Ovary (tissue), 3 donors: ENCODE results near the gene MAPK6.

Experiments
- CTCF ChIP-seq, 3 donors: fragments of 450-650 bp in 2 of 3; fragments of 200-600 bp in 1 of 3; IDR thresholded peaks; one replicate each; pipeline versions ENCODE4 v1.5.1 to v1.8.0; 2016 to 2022; ENCODE audit warnings: antibody characterized with exemption in 3 of 3, mild to moderate bottlenecking in 1 of 3
- EP300 ChIP-seq: sonication (generic); formaldehyde crosslinking; IDR thresholded peaks from one replicate; pipeline ENCODE4 v1.6.1; 2017; ENCODE audit warnings: antibody characterized with exemption
- POLR2A ChIP-seq: fragments of 450-650 bp; IDR thresholded peaks from one replicate; pipeline ENCODE4 v1.6.1; 2017; ENCODE audit warnings: antibody characterized with exemption, mild to moderate bottlenecking, moderate library complexity
- donor health status: DM: no; HTN: no; CAD: no.

- TF ChIP-seq CTCF (IDR thresholded peaks at IDR 0.05) (no peak), EP300 (no peak), POLR2A (no peak)
Observed at GRCh38 chr15:52031556-52031955, 12.5 kb downstream of the MAPK6 start.
